ENCODE results near the gene SLIT1.

The SLIT1 gene

GRCh38 chr10:97074256-97075145 is 111.3 kb downstream of the SLIT1 start:
- Histone ChIP-seq H3K4me1 (ENCODE audit: insufficient read depth, low read length) (peaks cover 14% of the 10 kb centered on the region), H3K27me3 (ENCODE audit: insufficient read depth, low read length) (no peaks in the 10 kb centered on the region), H3K4me3 (ENCODE audit: low read length) (no peak overlapping the region), H3K36me3 (ENCODE audit: insufficient read depth, low read length) (no peaks in the 10 kb centered on the region), H2AFZ (ENCODE audit: low read depth, low read length) (no peak overlapping the region), H3K9me3 (ENCODE audit: low read length) (peaks cover 5% of the 10 kb centered on the region)

GRCh38 chr10:97072851-97073665 is 112.7 kb downstream of the SLIT1 start:
- no peak overlapping the region for H3K4me3 ChIP-seq (ENCODE audit: low read length)
- H3K4me1 ChIP-seq (ENCODE audit: insufficient read depth, low read length), result peaks cover 14% of the 10 kb centered on the region
- H2AFZ ChIP-seq (ENCODE audit: low read depth, low read length), result no peak overlapping the region
- no peaks in the 10 kb centered on the region for H3K36me3 ChIP-seq (ENCODE audit: insufficient read depth, low read length)
- peaks cover 5% of the 10 kb centered on the region for H3K9me3 ChIP-seq (ENCODE audit: low read length)
- H3K27me3 ChIP-seq (ENCODE audit: insufficient read depth, low read length), result no peaks in the 10 kb centered on the region

- no peaks in the 10 kb centered on the region for H3K36me3 ChIP-seq (ENCODE audit: insufficient read depth, low read length)
- no peak overlapping the region for H3K4me3 ChIP-seq (ENCODE audit: low read length)
- H3K9me3 ChIP-seq (ENCODE audit: low read length), result peaks cover 5% of the 10 kb centered on the region
- H2AFZ ChIP-seq (ENCODE audit: low read depth, low read length), result no peak overlapping the region
- peaks cover 14% of the 10 kb centered on the region for H3K4me1 ChIP-seq (ENCODE audit: insufficient read depth, low read length)
- no peaks in the 10 kb centered on the region for H3K27me3 ChIP-seq (ENCODE audit: insufficient read depth, low read length)
Observed at GRCh38 chr10:97071496-97071895, 114.3 kb downstream of the SLIT1 start.

GRCh38 chr10:97069576-97070362 is 116.0 kb downstream of the SLIT1 start:
- H3K27me3 ChIP-seq (ENCODE audit: insufficient read depth, low read length), result no peaks in the 10 kb centered on the region
- no peaks in the 10 kb centered on the region for H3K36me3 ChIP-seq (ENCODE audit: insufficient read depth, low read length)
- peaks cover 5% of the 10 kb centered on the region for H3K9me3 ChIP-seq (ENCODE audit: low read length)
- H3K4me3 ChIP-seq (ENCODE audit: low read length), result no peak overlapping the region
- no peak overlapping the region for H2AFZ ChIP-seq (ENCODE audit: low read depth, low read length)
- H3K4me1 ChIP-seq (ENCODE audit: insufficient read depth, low read length), result peaks cover 11% of the 10 kb centered on the region

- Histone ChIP-seq H3K9me3 (ENCODE audit: low read length) (peaks cover 5% of the 10 kb centered on the region), H3K36me3 (ENCODE audit: insufficient read depth, low read length) (no peaks in the 10 kb centered on the region), H2AFZ (ENCODE audit: low read depth, low read length) (no peak overlapping the region), H3K4me1 (ENCODE audit: insufficient read depth, low read length) (peaks cover 5% of the 10 kb centered on the region), H3K4me3 (ENCODE audit: low read length) (no peak overlapping the region), H3K27me3 (ENCODE audit: insufficient read depth, low read length) (no peaks in the 10 kb centered on the region)
Observed at GRCh38 chr10:97069026-97069425, 116.7 kb downstream of the SLIT1 start.

GRCh38 chr10:97067716-97068391 is 117.9 kb downstream of the SLIT1 start:
- Histone ChIP-seq H3K27me3 (ENCODE audit: insufficient read depth, low read length) (no peaks in the 10 kb centered on the region), H3K4me1 (ENCODE audit: insufficient read depth, low read length) (no peaks in the 10 kb centered on the region), H3K9me3 (ENCODE audit: low read length) (peaks cover 5% of the 10 kb centered on the region), H3K4me3 (ENCODE audit: low read length) (no peak overlapping the region), H3K36me3 (ENCODE audit: insufficient read depth, low read length) (peaks cover 2% of the 10 kb centered on the region), H2AFZ (ENCODE audit: low read depth, low read length) (no peak overlapping the region)

GRCh38 chr10:97066877-97067555 is 118.7 kb downstream of the SLIT1 start:
- no peak overlapping the region for H2AFZ ChIP-seq (ENCODE audit: low read depth, low read length)
- H3K9me3 ChIP-seq (ENCODE audit: low read length), result peaks cover 5% of the 10 kb centered on the region
- H3K27me3 ChIP-seq (ENCODE audit: insufficient read depth, low read length), result no peaks in the 10 kb centered on the region
- no peak overlapping the region for H3K4me3 ChIP-seq (ENCODE audit: low read length)
- H3K4me1 ChIP-seq (ENCODE audit: insufficient read depth, low read length), result no peaks in the 10 kb centered on the region
- peaks cover 2% of the 10 kb centered on the region for H3K36me3 ChIP-seq (ENCODE audit: insufficient read depth, low read length)

- Histone ChIP-seq H3K27me3 (ENCODE audit: insufficient read depth, low read length) (no peaks in the 10 kb centered on the region), H3K4me1 (ENCODE audit: insufficient read depth, low read length) (no peaks in the 10 kb centered on the region), H3K36me3 (ENCODE audit: insufficient read depth, low read length) (peaks cover 7% of the 10 kb centered on the region), H3K4me3 (ENCODE audit: low read length) (no peak overlapping the region), H3K9me3 (ENCODE audit: low read length) (peaks cover 4% of the 10 kb centered on the region), H2AFZ (ENCODE audit: low read depth, low read length) (no peak overlapping the region)
Observed at GRCh38 chr10:97065686-97066660, 119.8 kb downstream of the SLIT1 start.

- Histone ChIP-seq H3K9me3 (ENCODE audit: low read length) (peaks cover 2% of the 10 kb centered on the region), H3K36me3 (ENCODE audit: insufficient read depth, low read length) (peaks cover 7% of the 10 kb centered on the region), H3K4me3 (ENCODE audit: low read length) (no peak overlapping the region), H2AFZ (ENCODE audit: low read depth, low read length) (no peak overlapping the region), H3K27me3 (ENCODE audit: insufficient read depth, low read length) (no peaks in the 10 kb centered on the region), H3K4me1 (ENCODE audit: insufficient read depth, low read length) (no peaks in the 10 kb centered on the region)
Observed at GRCh38 chr10:97065128-97065527, 120.6 kb downstream of the SLIT1 start.

GRCh38 chr10:97063983-97064837 is 121.5 kb downstream of the SLIT1 start:
- Histone ChIP-seq H3K27me3 (ENCODE audit: insufficient read depth, low read length) (no peaks in the 10 kb centered on the region), H3K4me1 (ENCODE audit: insufficient read depth, low read length) (no peaks in the 10 kb centered on the region), H3K4me3 (ENCODE audit: low read length) (no peak overlapping the region), H3K36me3 (ENCODE audit: insufficient read depth, low read length) (peaks cover 15% of the 10 kb centered on the region), H3K9me3 (ENCODE audit: low read length) (no peaks in the 10 kb centered on the region), H2AFZ (ENCODE audit: low read depth, low read length) (no peak overlapping the region)

Measured in neuron (in vitro differentiated cells).